ENCODE results near the gene MSLN.

MSLN gene

GRCh38 chr16:778447-778846, 17.9 kb downstream of the MSLN start:
- no peak for DNase-seq
- intact Hi-C loops (cut with DNase I; ENCODE audit: low total_unique reads): no loop called here
- H3K27me3 ChIP-seq: peaks cover 0 to 87% of the 10 kb centered on the region in 2 donors
- H3K36me3 ChIP-seq: no peaks in the 10 kb centered on the region
- no peak overlapping the region for H3K4me3 ChIP-seq
- no peaks in the 10 kb centered on the region for H3K9me3 ChIP-seq
- H3K27ac ChIP-seq: no peak overlapping the region
- H3K4me1 ChIP-seq: peaks cover 0 to 10% (median 0%) of the 10 kb centered on the region in 4 donors
- no peak for TF ChIP-seq CTCF (IDR thresholded peaks at IDR 0.05)

- Histone ChIP-seq H3K4me3 (no peak overlapping the region), H3K27ac (no peak overlapping the region), H3K4me1 (peaks cover 0 to 16% (median 0%) of the 10 kb centered on the region in 4 donors), H3K9me3 (no peaks in the 10 kb centered on the region), H3K27me3 (peaks cover 0 to 88% of the 10 kb centered on the region in 2 donors), H3K36me3 (no peaks in the 10 kb centered on the region)
- no peak for DNase-seq
- intact Hi-C loops (cut with DNase I; ENCODE audit: low total_unique reads): no loop called here
- TF ChIP-seq CTCF (IDR thresholded peaks at IDR 0.05): no peak
These were observed 18.5 kb downstream of the MSLN start for GRCh38 chr16:778909-779527.

GRCh38 chr16:779561-779960, 19.0 kb downstream of the MSLN start:
- intact Hi-C loops (cut with DNase I; ENCODE audit: low total_unique reads): no loop called here
- no peaks in the 10 kb centered on the region for H3K36me3 ChIP-seq

GRCh38 chr16:780296-780695, 19.8 kb downstream of the MSLN start:
- Histone ChIP-seq H3K4me1 (peaks cover 0 to 16% (median 0%) of the 10 kb centered on the region in 4 donors), H3K9me3 (no peaks in the 10 kb centered on the region), H3K36me3 (no peaks in the 10 kb centered on the region), H3K4me3 (no peak overlapping the region), H3K27ac (no peak overlapping the region), H3K27me3 (peaks cover 0 to 77% of the 10 kb centered on the region in 2 donors)
- no peak for TF ChIP-seq CTCF (IDR thresholded peaks at IDR 0.05)
- DNase-seq: no peak
- intact Hi-C loops (cut with DNase I; ENCODE audit: low total_unique reads): no loop called here

More at GRCh38 chr16:779561-779960, 19.0 kb downstream of the MSLN start:
- Histone ChIP-seq H3K4me1 (peaks cover 0 to 16% (median 0%) of the 10 kb centered on the region in 4 donors), H3K4me3 (no peak overlapping the region), H3K27me3 (peaks cover 0 to 84% of the 10 kb centered on the region in 2 donors), H3K27ac (no peak overlapping the region), H3K9me3 (no peaks in the 10 kb centered on the region)
- TF ChIP-seq CTCF (IDR thresholded peaks at IDR 0.05): no peak
- no peak for DNase-seq

- intact Hi-C loops (cut with DNase I; ENCODE audit: low total_unique reads): no loop called here
- no peak for TF ChIP-seq CTCF (IDR thresholded peaks at IDR 0.05)
- no peak overlapping the region for H3K4me3 ChIP-seq
- H3K27me3 ChIP-seq: peaks cover 0 to 65% of the 10 kb centered on the region in 2 donors
- H3K36me3 ChIP-seq: peaks cover 0 to 9% (median 0%) of the 10 kb centered on the region in 3 donors
- H3K4me1 ChIP-seq: peaks cover 0 to 25% (median 0%) of the 10 kb centered on the region in 4 donors
- no peaks in the 10 kb centered on the region for H3K9me3 ChIP-seq
- no peak for DNase-seq
- no peak overlapping the region for H3K27ac ChIP-seq
These were observed 20.9 kb downstream of the MSLN start for GRCh38 chr16:781346-782010.

All from tibial artery (tissue), 4 donors.